HEK293 (cell line): ENCODE measurements around the gene GNG3.

Source experiments
- HOXA7 ChIP-seq: sonication (generic); formaldehyde crosslinking; IDR thresholded peaks from 2 replicates; pipeline ENCODE4 v1.8.1; 2022; ENCODE audit warnings: missing genetic modification reagents, borderline replicate concordance
- IKZF3 ChIP-seq: fragments of 450-650 bp; IDR thresholded peaks from 2 replicates; pipeline ENCODE4 v1.5.0; 2018; ENCODE audit warnings: missing biosample characterization, mild to moderate bottlenecking, missing genetic modification characterization, moderate library complexity
- KLF1 ChIP-seq: fragments of 450-650 bp; formaldehyde crosslinking; IDR thresholded peaks from 2 replicates; pipeline ENCODE4 v1.5.1; 2016; ENCODE audit warnings: missing biosample characterization, missing genetic modification characterization
- PRDM4 ChIP-seq: fragments of 450-650 bp; formaldehyde crosslinking; IDR thresholded peaks from 2 replicates; pipeline ENCODE4 v1.5.1; 2017; ENCODE audit warnings: missing biosample characterization, missing genetic modification characterization
- SCRT2 ChIP-seq: fragments of 450-650 bp; formaldehyde crosslinking; IDR thresholded peaks from 2 replicates; pipeline ENCODE4 v1.5.1; 2016; ENCODE audit warnings: missing biosample characterization, missing genetic modification characterization
- SP7 ChIP-seq: fragments of 450-650 bp; formaldehyde crosslinking; IDR thresholded peaks from 2 replicates; pipeline ENCODE4 v1.5.1; 2016; ENCODE audit warnings: missing biosample characterization, missing genetic modification characterization
- TCF7L2 ChIP-seq: IDR thresholded peaks from 2 replicates; pipeline ENCODE4 v1.6.1; 2011; ENCODE audit warnings: low read depth, mild to moderate bottlenecking, inconsistent platforms, low read length, moderate library complexity, borderline replicate concordance
- YY1 ChIP-seq: fragments of 450-650 bp; formaldehyde crosslinking; IDR thresholded peaks from 2 replicates; pipeline ENCODE4 v1.5.1; 2018; ENCODE audit warnings: missing biosample characterization, missing genetic modification characterization
- YY2 ChIP-seq: fragments of 450-650 bp; formaldehyde crosslinking; IDR thresholded peaks from 2 replicates; pipeline ENCODE4 v1.5.1; 2016; ENCODE audit warnings: missing biosample characterization, missing genetic modification characterization
- ZBTB21 ChIP-seq: fragments of 450-650 bp; formaldehyde crosslinking; IDR thresholded peaks from 2 replicates; pipeline ENCODE4 v1.5.1; 2017; ENCODE audit warnings: missing biosample characterization, missing genetic modification characterization
- ZBTB48 ChIP-seq: fragments of 450-650 bp; formaldehyde crosslinking; IDR thresholded peaks from 2 replicates; pipeline ENCODE4 v1.5.1; 2016; ENCODE audit warnings: missing biosample characterization, missing genetic modification characterization
- ZFHX2 ChIP-seq: fragments of 450-650 bp; formaldehyde crosslinking; conservative IDR thresholded peaks from 2 replicates; pipeline ENCODE4 v1.5.1; 2016; ENCODE audit warnings: missing biosample characterization, missing genetic modification characterization
- ZNF18 ChIP-seq: fragments of 450-650 bp; formaldehyde crosslinking; IDR thresholded peaks from 2 replicates; pipeline ENCODE4 v1.5.1; 2016; ENCODE audit warnings: missing biosample characterization, missing genetic modification characterization
- ZNF2 ChIP-seq: fragments of 450-650 bp; formaldehyde crosslinking; IDR thresholded peaks from 2 replicates; pipeline ENCODE4 v1.5.1; 2016; ENCODE audit warnings: missing biosample characterization, missing genetic modification characterization
- ZNF335 ChIP-seq: fragments of 450-650 bp; formaldehyde crosslinking; conservative IDR thresholded peaks from 2 replicates; pipeline ENCODE4 v1.5.1; 2016; ENCODE audit warnings: missing biosample characterization, missing genetic modification characterization
- ZNF362 ChIP-seq: fragments of 450-650 bp; formaldehyde crosslinking; IDR thresholded peaks from 2 replicates; pipeline ENCODE4 v1.5.1; 2016; ENCODE audit warnings: missing biosample characterization, missing genetic modification characterization
- ZNF398 ChIP-seq: fragments of 450-650 bp; formaldehyde crosslinking; IDR thresholded peaks from 2 replicates; pipeline ENCODE4 v1.5.1; 2017; ENCODE audit warnings: missing biosample characterization, missing genetic modification characterization
- ZNF404 ChIP-seq: fragments of 450-650 bp; formaldehyde crosslinking; IDR thresholded peaks from 2 replicates; pipeline ENCODE4 v1.5.1; 2017; ENCODE audit warnings: missing biosample characterization, missing genetic modification characterization
- ZNF501 ChIP-seq: fragments of 450-650 bp; formaldehyde crosslinking; IDR thresholded peaks from 2 replicates; pipeline ENCODE4 v1.5.1; 2016; ENCODE audit warnings: missing biosample characterization, missing genetic modification characterization
- ZNF518A ChIP-seq: fragments of 450-650 bp; formaldehyde crosslinking; conservative IDR thresholded peaks from 2 replicates; pipeline ENCODE4 v1.5.1; 2016; ENCODE audit warnings: low read depth, missing biosample characterization, missing genetic modification characterization
- ZNF639 ChIP-seq: fragments of 450-650 bp; formaldehyde crosslinking; IDR thresholded peaks from 2 replicates; pipeline ENCODE4 v1.5.1; 2016; ENCODE audit warnings: missing biosample characterization, missing genetic modification characterization
- ZNF670 ChIP-seq: fragments of 450-650 bp; formaldehyde crosslinking; IDR thresholded peaks from 2 replicates; pipeline ENCODE4 v1.5.1; 2016; ENCODE audit warnings: missing biosample characterization, missing genetic modification characterization, low read depth
- ZNF692 ChIP-seq: fragments of 450-650 bp; formaldehyde crosslinking; IDR thresholded peaks from 2 replicates; pipeline ENCODE4 v1.5.1; 2016; ENCODE audit warnings: missing biosample characterization, missing genetic modification characterization
- ZNF792 ChIP-seq: fragments of 450-650 bp; formaldehyde crosslinking; IDR thresholded peaks from 2 replicates; pipeline ENCODE4 v1.5.1; 2016; ENCODE audit warnings: missing biosample characterization, missing genetic modification characterization

Gene GNG3

GRCh38 chr11:62678770-62679696 lies 28.4 kb upstream of the GNG3 start, which contains the start of gene UBXN1 (continued):
- no peak for TF ChIP-seq ZNF362 (tag by site-specific recombination)
- peak; percentile 94 for TF ChIP-seq ZFHX2
- no peak for TF ChIP-seq TCF7L2
- no peak for TF ChIP-seq HOXA7 (CRISPR knock-in tag)
- no peak for TF ChIP-seq YY2 (tag by site-specific recombination)
- no peak for TF ChIP-seq ZNF670 (tag by site-specific recombination)
- peak; percentile 58; the same call in 1 of the 2 replicates for TF ChIP-seq ZNF2 (tag by site-specific recombination)
- TF ChIP-seq ZNF404 (tag by site-specific recombination) = no peak
- peak; percentile 19; the same call in 1 of the 2 replicates for TF ChIP-seq KLF1 (tag by site-specific recombination)
- TF ChIP-seq ZNF639 (tag by site-specific recombination) = peak; percentile 59; the same call in 1 of the 2 replicates
- TF ChIP-seq ZNF335 (tag by site-specific recombination) = peak; percentile 66
- peak; percentile 85 for TF ChIP-seq ZNF518A (tag by site-specific recombination)
- TF ChIP-seq ZBTB48 = peak; percentile 76
- TF ChIP-seq ZNF18 = peak; percentile 96
- TF ChIP-seq IKZF3 (tag by site-specific recombination) = peak; percentile 62
- TF ChIP-seq ZNF501 (tag by site-specific recombination) = peak; percentile 74; the same call in 1 of the 2 replicates
- TF ChIP-seq YY1 = no peak
- TF ChIP-seq PRDM4 (tag by site-specific recombination) = no peak
- TF ChIP-seq ZNF398 (tag by site-specific recombination) = no peak
- no peak for TF ChIP-seq ZBTB21 (tag by site-specific recombination)
- peak; percentile 55; the same call in 1 of the 2 replicates for TF ChIP-seq ZNF692 (tag by site-specific recombination)
- no peak for TF ChIP-seq ZNF792
- TF ChIP-seq SP7 = peak; percentile 71
- TF ChIP-seq SCRT2 (tag by site-specific recombination) = no peak
